Tongue (tissue), 2 donors: ENCODE measurements around the gene GSS. TPM values are rescaled to one million over a fixed set of nuclear protein-coding genes. Genes with fewer than 3 reads are reported as not detected.

Experiments used
- small RNA-seq: library from RNA; depleted of rRNA; stranded (forward); fragments of <200 nt; gene quantifications from one replicate; pipeline ENCODE3, GENCODE V24; 2014; ENCODE audit warnings: low replicate concordance
- total RNA-seq: library from RNA; depleted of rRNA; stranded (reverse); fragments of >200 nt; gene quantifications from one replicate; pipeline ENCODE4 v1.2.3, GENCODE V29; 2014

GSS gene
- total RNA-seq, 1 donor from 2014 or later = 27.6 TPM

Small RNA genes lying within 50 kb of the gene (small RNA-seq; reads per million reads assigned to genes)
- gene MIR499A = 12.7 reads per million, percentile 94 among the genes with 10 or more reads in this experiment

Other genes starting within 250 kb of the GSS start
- gene NCOA6, start 130.2 kb downstream of the GSS start, total RNA-seq = 11.7 TPM
- 15.0 TPM for gene GGT7, start 83.0 kb downstream of the GSS start, total RNA-seq
- 63.9 TPM for gene ACSS2, start 79.2 kb downstream of the GSS start, total RNA-seq
- gene MYH7B, start 62 bp upstream of the GSS start, total RNA-seq = 6.1 TPM
- 64.0 TPM for gene TRPC4AP, start 137.0 kb upstream of the GSS start, total RNA-seq
- gene EDEM2, start 191.5 kb upstream of the GSS start, total RNA-seq = 13.6 TPM
- gene PROCR, start 216.3 kb upstream of the GSS start, total RNA-seq = 15.3 TPM